Lower leg skin (tissue), 3 donors: ENCODE measurements around the gene CARD10.

ENCODE experiments used
- POLR2A ChIP-seq, 2 donors: fragments of 450-650 bp; IDR thresholded peaks; one replicate each; pipeline ENCODE4 v1.6.1; 2016 to 2017; ENCODE audit warnings: antibody characterized with exemption in 2 of 2, mild to moderate bottlenecking in 1 of 2, moderate library complexity in 1 of 2
- TF ChIP-seq, protein P1 (sequence below), 3 donors: fragments of 450-650 bp; IDR thresholded peaks; one replicate each; pipeline ENCODE4 v1.5.1; 2016; ENCODE audit warnings: antibody characterized with exemption in 3 of 3, mild to moderate bottlenecking in 3 of 3, moderate library complexity in 2 of 3

DNA sequence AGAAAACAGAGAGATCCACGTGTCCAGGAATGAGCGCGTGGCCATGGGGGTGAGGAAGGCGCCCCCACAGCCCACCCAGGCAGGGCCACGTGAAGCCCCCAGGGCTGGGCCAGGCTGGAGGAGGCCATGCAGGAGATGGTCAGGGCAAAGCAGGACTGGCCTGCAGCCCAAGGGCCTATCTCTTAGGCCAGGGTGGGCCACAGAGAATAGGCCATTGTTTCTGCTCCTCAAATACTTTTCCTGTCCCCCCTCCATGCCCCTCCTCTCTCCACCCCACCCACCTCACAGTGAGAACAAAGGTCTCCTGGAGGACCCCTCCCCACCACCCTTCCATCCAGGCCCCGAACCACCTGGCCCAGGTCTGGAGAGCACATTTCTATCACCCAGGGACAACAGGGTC lies 32.8 kb upstream of the CARD10 start:
- TF ChIP-seq, protein P1, sequence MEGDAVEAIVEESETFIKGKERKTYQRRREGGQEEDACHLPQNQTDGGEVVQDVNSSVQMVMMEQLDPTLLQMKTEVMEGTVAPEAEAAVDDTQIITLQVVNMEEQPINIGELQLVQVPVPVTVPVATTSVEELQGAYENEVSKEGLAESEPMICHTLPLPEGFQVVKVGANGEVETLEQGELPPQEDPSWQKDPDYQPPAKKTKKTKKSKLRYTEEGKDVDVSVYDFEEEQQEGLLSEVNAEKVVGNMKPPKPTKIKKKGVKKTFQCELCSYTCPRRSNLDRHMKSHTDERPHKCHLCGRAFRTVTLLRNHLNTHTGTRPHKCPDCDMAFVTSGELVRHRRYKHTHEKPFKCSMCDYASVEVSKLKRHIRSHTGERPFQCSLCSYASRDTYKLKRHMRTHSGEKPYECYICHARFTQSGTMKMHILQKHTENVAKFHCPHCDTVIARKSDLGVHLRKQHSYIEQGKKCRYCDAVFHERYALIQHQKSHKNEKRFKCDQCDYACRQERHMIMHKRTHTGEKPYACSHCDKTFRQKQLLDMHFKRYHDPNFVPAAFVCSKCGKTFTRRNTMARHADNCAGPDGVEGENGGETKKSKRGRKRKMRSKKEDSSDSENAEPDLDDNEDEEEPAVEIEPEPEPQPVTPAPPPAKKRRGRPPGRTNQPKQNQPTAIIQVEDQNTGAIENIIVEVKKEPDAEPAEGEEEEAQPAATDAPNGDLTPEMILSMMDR (IDR thresholded peaks at IDR 0.05), result no peak
- no peak for TF ChIP-seq POLR2A (IDR thresholded peaks at IDR 0.05)
